ENCODE measurements around the gene ATG2A.

Gene ATG2A

DNA sequence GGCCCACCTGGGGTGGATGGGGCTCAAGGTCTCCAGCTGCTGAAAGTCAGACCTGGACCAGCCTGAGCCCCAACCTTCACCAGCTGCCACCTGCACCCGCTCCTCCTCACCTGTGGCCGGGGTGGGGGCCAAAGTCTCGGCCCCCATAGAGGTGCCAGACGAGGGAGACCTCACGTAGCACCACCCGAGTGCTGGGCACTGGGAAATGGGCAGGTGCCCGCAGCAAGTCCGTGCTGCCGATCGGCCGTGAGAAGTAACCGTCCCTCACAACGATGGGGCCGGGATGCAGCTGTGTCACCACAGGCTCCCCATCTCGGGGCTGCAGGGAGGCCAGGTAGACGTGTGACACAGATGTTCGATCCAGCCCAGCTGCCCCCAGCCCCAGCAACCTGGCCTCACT is 16.2 kb downstream of the ATG2A start:
- no peak for DNase-seq

DNA sequence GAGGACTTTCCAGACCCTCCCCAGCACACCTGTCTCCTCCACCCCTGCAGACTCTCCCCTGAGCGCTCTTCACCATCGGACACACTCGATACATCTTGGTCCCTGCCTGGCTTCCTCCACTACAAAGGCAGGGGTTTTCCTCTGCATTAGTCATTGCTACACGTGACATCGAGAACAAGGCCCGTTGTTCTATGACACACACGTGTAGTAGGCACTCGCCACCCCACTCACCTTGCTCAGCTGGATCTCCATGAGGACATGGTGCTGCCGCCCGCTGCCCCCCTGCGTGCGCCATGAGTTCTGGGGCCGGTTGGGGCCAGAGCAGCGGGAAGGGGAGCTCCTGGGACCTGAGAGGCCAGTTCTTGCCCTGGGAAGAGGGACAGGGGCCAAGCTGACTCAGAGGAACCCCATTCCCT is 16.7 kb downstream of the ATG2A start:
- DNase-seq: peak; percentile 14

DNA sequence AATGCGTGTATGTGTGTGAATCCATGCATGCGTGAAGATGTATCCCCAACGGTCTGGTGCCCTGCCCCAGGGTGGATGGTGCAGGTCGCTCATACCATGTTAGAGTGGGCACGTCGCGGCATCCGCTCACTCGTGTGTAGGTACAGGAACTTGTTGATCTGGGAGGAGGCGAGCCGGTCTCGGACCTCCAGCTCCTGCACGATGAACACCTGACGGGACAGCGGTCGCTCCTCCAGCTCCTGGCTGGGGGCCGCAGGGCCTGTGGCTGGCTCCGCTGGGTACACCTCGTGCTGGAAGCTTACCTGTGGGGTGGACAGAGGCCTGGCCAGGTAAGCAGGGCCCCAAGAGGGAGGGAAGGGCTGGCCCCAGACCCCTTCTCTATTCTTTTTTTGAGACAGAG is 18.5 kb downstream of the ATG2A start:
- DNase-seq: no peak

DNA sequence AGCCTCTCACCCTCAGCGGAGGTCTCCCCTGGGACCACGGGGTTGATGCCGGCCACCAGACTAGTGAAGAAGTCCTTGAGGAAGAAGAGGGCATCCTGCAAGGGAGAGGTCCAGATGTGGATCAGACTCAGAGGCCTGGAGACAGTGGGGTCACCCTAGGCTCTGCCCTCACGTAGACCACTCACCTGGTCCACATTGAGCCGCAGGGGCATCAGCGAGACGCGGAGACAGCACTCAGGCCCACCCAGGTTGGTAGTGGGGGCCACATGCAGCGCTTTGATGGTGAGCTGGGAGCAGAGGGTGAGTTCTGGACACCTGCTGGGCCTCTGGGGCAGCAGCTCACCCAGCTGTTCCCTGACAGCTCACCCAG is 18.9 kb downstream of the ATG2A start:
- DNase-seq: no peak

DNA sequence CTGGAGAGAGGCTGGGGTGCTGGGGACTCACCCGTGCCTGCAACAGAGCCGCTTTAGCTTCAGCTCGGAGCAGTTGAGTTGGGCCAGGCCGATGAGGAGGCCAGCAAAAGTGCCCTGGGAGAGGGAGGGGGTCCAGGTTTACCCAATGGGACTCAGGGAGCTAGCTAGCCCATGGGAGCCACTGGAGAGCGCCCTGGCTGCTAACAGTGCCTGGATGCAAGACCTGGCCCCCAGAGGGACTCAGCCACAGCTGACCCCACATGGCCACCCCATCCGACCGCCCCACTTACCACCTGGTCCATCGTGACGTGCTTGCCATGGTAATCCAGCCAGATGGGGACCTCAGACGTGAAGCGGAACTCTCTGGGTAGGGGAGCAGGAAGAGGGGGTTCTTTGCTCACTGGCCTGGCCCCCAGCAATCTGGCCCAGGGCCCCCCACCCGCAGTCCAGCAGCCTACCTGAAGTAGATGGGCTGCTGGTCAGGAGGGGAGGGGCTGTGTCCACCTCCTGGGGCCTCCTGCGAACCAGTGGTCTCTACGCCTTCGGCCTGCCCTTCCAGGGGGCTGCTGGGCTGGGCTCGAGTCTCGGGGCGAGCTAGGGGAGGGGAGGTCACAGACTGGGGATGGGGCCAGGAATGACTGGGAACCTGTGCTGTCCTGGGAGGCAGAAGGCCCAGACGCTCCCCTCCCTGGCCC is 19.5 kb downstream of the ATG2A start:
- no peak for DNase-seq

DNA sequence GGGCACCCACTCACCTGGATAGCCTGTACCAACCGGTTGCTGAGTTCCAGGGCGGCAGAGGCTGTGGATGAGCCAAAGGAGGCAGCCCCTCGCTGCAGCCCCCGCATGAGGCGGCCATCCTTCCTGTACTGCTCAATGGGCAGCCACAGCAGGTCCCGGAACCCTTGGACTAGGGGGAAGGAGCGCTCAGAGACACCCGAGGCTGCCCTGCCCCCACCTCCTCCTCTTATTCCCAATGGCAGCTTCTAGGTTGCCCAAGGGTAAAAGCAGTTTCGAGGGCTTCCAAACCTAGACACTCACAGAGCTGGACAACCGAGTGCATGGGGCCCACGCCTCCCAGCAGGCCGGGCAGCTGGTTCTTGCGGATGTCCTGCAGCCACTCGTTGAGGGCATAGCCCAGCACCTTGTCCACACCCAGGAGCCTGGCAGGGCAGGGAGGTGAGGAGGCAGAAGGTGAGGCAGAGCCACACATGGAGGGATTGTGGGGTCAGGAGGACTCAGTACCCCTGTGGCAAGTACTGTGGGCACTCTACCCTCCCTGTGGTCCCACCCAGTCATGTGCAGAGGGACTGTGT is 20.5 kb downstream of the ATG2A start:
- DNase-seq: no peak

DNA sequence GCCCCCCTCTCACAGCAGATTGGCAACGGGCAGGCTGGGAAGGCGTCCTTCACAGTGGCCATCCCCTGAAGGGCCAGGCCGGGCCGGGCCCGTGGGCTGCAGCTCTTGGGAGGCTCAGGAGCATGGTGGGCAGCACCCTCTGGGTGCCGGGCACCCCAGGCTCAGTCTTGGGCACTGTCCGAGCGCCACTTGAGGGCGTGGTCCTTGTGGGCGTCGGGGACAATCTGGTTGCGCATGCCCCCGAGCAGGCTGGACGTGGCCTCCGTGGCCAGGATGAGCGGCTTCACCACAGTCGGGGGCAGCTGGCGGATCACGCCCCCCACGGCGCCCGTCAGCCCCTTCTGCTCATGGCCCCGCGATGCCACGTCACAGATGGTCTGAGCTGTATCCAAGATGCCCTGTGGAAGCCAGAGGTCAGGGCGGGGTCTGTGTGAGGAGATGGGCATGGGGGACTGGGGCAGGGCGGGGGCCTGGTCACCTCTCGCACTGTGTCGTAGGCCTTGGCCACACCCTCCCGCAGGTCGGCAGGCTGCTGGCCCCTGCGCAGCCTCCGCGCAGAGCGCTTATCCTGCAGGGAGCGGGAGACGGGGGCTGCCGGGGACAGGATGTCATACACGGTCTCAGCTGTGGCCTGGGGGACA is 22.1 kb downstream of the ATG2A start:
- no peak for DNase-seq

DNA sequence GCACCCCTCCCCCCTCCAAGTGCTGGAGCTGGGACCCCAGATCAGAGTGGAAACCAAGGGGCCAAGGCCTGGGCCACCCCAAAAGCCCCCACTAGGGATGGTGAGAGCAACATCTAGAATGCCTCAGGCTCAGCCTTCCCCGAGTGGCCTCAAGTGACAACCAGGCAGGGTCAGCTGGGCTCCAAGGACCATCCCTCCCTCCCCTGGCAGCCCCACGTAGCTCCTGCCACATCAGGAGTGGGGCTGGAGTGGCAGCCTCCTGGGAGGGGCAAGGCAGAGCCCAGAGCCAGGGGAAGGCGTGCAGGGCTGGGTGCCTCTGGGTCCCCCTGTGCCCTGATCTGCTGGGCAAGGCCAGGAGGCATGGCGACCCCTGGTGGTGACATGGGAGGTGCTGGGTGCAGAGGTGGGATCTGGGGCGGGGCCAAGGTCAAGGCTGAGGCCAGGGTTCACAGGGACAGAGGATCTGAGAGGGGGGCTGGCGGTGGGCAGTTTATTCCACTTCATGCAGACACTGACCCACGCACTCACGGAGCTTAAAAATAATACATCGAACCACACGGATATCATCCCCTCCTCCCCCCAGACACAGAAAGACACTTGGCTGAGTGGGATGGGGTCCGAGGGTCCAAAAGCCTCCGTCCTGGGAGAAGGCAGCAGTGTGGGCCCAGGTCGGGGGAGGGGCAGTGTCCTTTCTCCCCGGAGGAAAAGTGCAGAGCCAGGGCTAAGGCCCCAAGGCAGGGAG is 22.8 kb downstream of the ATG2A start:
- peak; percentile 84 for DNase-seq

DNA sequence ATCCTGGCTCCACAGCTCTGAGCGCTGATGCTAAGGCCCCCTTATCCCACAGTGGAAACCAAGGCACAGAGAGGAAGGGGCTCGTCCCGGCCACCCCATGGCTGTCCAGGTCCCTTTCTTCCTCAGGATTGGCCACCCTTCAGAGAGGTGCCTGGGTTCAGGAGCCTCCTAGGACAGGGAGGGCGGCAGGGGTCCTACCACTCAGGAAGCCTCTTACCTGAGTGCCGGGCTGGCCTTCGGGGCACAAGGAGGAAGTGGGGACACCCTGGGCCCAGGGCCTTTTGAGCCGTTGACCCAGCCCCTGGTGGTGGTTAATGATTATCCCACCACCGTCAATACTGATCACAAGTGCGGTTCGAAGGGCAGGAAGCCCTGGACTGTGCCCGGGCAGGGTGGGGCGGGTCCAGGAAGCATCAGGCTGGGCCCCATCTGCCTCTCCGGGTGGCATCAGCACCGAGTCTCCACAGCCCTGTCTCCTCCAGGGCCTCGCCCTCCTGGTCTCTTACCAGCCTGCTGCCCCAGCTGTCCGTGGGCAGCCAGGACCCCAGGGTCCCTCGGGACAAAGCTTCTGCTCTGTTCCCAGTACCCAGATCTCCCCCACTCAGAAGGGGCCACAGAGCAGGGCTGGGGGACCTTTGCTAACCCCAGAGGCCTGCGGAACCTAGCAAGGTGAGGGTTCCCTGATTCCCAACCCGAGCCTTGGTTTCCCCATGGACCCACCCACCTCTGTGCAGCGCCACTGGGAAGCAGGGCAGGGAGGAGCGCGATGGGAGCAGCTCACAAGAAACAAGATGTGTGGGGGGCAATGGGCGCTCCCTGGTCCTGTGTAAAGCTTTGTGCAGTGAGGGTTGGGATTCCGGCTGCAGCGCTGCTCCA is 23.6 kb downstream of the ATG2A start:
- no peak for DNase-seq

DNA sequence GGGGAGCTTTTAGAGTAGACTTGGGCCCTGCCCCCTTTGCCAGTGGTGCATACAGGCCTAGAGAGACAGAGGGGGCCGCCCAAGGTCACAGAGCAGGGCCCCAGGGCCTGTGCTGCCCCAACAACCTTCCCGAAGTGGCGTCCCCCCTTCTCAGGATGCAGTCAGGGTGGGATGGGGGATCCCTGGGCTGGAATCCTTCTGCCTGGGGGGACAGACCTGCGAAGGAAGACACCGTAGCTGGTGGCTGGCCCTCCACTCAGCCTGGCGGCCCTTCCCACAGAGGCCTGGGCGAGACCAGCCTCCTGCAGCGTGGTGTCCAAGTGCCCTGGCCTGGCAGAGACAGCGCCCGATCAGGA is 24.2 kb downstream of the ATG2A start:
- DNase-seq: no peak

DNA sequence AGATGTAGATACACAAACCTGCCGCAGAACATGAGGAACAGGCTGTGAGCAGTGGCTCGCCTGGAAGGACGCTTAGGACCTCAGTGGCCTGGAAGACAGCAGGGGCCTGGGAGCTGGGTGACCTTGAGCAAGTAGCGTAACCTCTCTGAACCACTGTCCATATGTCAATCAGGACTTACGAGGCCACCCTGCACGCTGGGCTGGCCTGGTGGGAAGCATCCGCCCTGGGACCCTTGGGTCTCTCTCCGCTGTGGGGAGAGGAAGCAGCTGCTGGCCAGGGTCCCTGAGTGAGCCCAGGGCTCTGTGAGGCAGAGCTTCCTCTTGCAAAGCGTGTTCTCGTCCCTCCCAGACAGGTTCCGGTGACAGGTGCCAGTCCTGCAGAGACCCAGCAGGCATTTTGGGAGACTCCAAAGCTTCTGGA is 24.6 kb downstream of the ATG2A start:
- DNase-seq: no peak

DNA sequence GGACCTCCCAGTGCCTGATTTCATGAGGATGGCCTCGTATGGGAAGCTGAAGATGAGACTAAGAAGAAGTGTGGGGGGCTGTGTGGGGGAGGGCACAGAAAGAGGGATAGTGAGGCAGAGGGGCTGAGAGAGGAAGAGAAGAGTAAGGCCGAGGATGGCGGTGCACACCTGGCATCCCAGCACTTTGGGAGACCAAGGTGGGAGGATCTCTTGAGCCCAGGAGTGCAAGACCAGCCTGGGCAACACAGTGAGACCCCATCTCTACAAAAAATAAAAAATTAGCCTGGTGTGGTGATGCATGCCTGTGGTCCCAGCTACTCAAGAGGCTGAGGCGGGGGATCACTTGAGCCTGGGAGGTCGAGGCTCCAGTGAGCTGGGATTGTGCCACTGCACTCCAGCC is 25.1 kb downstream of the ATG2A start:
- no peak for DNase-seq

DNA sequence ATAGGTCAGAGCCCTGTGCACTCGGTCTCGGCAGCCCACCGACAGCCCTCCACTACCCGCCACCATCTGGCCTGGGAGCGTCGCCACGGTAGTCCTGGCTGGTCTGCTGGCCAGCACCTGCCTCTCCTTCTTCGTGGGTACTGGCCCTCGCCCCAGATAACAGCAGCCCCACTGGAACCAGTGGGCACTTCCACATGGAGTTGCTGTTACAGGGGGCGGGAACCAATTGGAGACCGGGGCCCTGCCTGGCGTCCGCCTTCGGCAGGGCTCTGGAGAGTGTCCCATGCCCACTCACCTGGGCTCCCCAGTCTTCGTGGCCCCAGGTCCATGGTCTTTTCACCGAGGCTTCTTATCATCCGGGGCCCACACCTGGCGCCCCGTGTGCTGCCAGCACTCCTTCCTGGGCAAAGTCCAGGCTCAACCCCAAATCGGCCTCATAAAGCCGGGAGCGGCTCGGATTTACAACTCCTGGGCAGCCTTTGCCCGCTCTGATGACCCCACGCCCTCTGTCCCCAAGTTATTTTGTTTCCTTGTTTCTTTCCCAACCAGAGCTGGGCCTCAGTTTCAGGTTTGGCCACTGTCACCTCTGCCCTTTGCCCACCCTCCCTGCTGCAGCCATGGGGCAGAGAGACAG is 25.7 kb downstream of the ATG2A start:
- no peak for DNase-seq

DNA sequence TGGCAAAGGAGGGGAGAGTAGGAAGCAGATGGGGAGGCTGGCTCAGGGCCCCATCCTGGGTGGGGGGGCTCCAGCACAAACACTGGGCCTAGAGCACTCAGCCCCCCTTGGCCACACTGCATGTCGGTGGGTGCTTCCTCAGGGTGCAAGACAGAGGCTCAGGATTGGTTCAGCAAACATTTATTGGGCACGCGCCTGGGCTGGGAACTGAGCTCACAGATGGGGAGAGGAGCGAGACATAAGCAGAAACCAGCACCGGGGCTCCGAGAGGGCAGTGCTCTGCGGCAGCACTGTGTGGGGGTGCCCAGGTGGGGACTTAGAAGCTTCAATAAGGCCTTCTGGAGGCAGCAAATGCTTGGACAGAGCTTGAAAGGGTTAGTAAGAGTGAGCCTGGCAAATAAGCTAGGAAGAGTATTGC is 26.5 kb downstream of the ATG2A start:
- no peak for DNase-seq

DNA sequence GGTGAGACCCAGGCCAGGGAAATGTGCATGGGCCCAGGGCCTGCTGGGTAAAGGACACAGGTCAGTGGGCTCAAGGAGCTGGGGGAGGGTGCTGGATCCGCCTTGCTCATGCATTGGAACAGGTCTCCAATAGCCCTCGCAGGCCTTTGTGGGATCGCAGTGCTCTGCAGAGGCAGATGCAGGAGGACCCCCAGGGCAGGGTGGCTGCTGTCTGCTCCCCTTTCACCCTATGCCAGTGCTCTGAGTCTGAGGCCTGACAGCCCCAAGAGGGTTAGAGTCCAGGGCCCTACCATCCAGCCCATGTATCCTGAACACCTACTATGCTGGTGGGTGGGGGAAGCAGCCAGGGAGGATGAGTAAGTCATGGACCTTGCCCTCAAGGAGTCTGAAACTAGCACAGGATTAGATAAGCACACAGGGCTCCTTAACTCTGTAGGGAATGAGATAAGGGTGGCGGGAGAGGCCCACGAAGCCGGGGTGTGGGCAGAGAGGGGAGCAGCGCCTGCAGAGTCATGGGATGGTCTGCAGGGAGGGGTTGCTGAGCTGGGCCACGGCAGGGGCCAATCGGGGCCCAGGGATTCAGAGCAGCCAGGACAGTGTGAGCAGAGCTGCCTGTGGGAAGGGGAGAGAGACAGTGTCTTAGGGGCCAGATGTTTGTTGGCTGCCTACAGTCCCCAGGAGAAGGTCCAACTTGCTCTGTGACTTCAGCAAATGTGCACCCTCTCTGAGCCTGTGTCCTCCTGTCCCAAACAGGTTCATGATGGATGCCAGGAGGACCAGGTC is 28.1 kb downstream of the ATG2A start:
- DNase-seq: no peak

DNA sequence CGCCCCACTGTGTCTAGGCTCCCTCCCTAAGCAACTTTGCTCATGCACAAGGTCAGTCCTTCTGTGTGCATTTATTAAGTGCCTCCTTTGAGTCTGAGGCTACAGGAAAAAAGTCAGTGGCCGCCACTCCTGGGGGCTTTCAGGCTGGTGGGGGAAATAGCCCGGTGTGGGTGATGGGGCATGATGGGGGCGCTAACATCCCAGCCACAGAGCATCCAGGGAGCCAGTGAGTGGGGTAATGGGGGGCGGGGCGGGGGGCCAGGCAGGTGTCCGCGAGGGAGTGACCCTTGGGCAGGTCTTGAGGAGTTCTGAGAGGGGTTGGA is 28.6 kb downstream of the ATG2A start:
- DNase-seq: no peak

DNA sequence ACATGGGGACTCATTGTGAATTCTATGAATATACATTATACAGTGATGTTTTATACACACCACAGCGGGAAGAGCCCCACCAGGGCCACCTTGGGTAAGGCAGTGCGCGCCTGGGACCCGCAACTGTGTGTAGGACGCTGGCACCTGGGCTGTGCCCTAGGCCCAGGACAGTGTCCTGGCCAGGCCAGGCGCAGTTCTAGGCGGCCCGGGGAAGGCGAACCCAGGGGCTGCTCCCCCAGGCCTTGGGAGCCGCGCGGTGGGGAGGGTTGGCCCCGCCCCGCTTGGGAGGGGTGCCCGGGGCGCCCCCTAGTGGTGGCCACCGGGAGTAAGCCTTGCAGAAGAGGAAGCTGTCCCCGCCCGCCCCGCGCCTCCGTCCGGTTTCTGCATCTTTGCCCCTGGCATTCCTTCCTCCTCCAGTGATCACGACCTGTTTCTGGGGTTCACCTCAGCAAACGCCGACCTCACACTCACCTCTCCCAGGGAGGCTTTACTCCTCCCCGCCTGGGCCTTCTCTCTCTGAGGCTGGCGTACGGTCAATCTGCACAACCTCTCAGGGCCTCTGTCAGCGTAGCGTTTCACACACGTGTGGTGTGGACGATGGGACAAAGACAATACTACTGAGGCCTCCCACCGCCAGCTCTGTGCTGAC is 29.1 kb downstream of the ATG2A start:
- DNase-seq: peak; percentile 75

DNA sequence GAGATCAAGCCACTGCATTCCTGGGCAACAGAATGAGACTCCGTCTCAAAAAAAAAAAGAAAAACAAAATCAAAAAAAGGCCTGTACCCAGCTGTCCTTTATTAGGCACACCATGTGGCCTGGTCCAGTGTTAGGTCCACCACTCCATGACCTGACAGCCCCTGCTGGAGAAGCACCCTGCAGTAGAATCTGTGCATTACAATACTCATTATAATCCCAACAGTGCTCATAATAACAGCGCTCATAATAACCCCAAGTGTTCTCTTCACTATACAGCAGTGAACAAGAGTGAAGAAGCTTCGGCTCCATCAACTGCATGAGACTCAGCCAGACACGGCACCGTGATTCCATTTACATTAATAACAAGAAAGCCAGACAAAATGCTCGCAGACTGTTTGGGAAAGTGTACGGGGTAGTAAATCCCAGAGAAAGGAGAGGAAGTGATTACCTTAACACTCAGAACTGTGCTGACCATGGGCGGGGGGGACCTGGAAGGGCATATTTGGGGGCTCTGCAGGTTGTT is 29.7 kb downstream of the ATG2A start:
- no peak for DNase-seq

DNA sequence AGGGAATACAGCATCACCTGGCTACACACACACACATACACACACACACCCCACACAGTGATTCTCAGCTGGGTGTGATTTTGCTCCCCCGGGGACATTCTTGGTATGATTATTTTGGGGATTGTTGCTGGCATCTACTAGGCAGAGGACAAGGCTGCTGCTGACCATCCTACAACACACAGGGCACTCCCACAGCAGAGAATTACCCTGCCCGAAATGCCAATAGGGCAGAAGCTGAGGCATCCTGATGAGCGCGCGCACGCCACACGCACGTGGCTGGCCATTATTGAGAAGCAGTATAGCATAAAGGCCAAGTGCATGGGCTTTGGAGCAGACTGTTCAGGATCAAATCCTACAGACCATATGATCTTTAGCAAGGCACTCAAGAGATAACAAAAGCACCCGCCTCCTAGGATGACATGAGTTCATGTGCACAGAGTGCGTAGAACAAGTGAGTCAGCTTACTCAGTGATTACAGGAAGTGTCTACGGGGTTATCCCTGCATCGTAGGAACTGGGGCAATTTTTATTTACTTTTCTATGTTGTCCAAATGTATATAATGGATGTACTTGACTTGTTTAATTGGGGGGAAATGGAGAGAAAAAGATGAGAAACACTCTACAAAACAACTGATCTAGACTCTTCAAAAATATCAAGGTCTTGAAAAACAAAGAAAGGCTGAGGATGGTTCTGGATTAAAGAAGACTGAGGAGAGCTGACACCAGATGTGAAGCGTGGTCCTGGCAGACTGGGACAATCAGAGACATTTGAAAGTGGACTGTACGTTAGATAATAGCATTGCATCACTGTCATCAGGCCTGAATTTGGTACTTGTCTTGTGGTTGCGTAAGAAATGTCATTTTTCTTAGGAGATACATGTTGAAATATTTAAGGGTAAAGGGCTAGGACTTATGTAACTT is 31.4 kb downstream of the ATG2A start:
- peak; percentile 97 for DNase-seq

DNA sequence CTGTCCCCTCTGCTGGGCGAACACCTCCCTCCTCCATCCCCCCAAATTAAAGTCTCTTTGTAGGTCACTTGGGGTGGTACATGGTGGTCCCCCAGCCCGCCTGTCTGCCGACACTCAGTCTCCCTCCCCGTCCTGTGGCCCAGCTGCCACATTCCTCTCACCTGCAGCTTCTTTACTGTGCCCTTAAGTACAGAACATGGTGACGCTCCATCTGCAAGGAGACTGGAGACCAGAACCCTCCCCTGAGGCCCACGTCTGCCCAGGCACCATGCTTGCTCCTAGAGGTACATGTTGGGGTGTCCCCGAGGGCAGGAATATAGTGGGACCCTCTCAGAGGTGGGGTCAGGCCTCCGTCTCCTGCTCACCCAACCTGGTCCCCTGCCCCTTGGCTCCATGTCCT is 33.0 kb downstream of the ATG2A start:
- DNase-seq: no peak
